K562 (cell line): ENCODE results near the gene CCDC88C. TPM values are rescaled to one million over a fixed set of nuclear protein-coding genes. Genes with fewer than 3 reads are reported as not detected.

Source experiments
- ATAC-seq: fragments of 200-7000 bp; cut with Tn5 transposase; 3 replicates; pipeline ENCODE4 v1.9.1; 2020; ENCODE audit warnings: moderate library complexity
- BruUV-seq: library from RNA; stranded (reverse); fragments of 400-500 nt; replicated peaks from 2 replicates; lab custom pipeline; 2021; lab: Mats Ljungman, UMichigan
- CTCF ChIA-PET: fragments of 300-600 bp; formaldehyde crosslinking; extraction: SDS; loops from one replicate; lab custom pipeline; 2021; ENCODE audit warnings: low intra/inter-chr PET ratio; lab: Yijun Ruan, JAX
- POLR2A ChIA-PET: fragments of 300-600, 350-650 bp; sonication (Branson Sonifier 250); formaldehyde crosslinking; extraction: SDS; loops from one replicate; lab custom pipeline; 2021; ENCODE audit warnings: antibody characterized with exemption, inconsistent platforms; lab: Yijun Ruan, JAX
- DNase-seq, 4 experiments: peaks; one replicate each; pipeline versions ENCODE4 v3.0.0 to v3.0.0-alpha.2; 2011 to 2018; ENCODE audit warnings: low spot score in 3 of 4, mixed read lengths in 3 of 4; ENCODE audit errors: extremely low read depth in 1 of 4
- FAIRE-seq: peaks from 2 replicates; lab custom pipeline; 2011; peaks lifted over from hg19 to GRCh38; lab: Jason Lieb, UNC
- H2AFZ ChIP-seq: 2 replicates; pipeline ENCODE4 v1.6.0; 2011; ENCODE audit warnings: low read depth, low read length, control low read depth, inconsistent platforms
- H3K27ac ChIP-seq: fragments of 200-600 bp; 3 replicates; pipeline ENCODE4 v1.8.0; 2011; ENCODE audit warnings: low read depth, mild to moderate bottlenecking, control low read depth, inconsistent platforms, low read length, moderate library complexity, mixed read lengths; ENCODE audit errors: extremely low read depth
- H3K27me3 ChIP-seq, 2 experiments: fragments of 300-600 bp in 1 of 2; 2 replicates in 1 of 2; 3 replicates in 1 of 2; pipeline versions ENCODE4 v1.6.0 to v1.8.0; 2011; ENCODE audit warnings: inconsistent platforms in 2 of 2, low read length in 2 of 2, mild to moderate bottlenecking in 1 of 2, mixed read lengths in 1 of 2, moderate library complexity in 1 of 2; ENCODE audit not compliant: control insufficient read depth in 2 of 2, insufficient read depth in 2 of 2
- H3K36me3 ChIP-seq: fragments of 300-600 bp; 3 replicates; pipeline ENCODE4 v1.8.0; 2011; ENCODE audit warnings: mild to moderate bottlenecking, low read length, inconsistent platforms; ENCODE audit not compliant: control insufficient read depth, insufficient read depth
- H3K4me1 ChIP-seq, 2 experiments: fragments of 200-600 bp in 1 of 2; replicated peaks in 1 of 2; 2 replicates in 1 of 2; 3 replicates in 1 of 2; pipeline versions ENCODE4 v1.5.1 to v1.8.0; 2011; ENCODE audit warnings: inconsistent platforms in 2 of 2, low read length in 2 of 2, mild to moderate bottlenecking in 1 of 2, mixed read lengths in 1 of 2, moderate library complexity in 1 of 2; ENCODE audit not compliant: control insufficient read depth in 2 of 2, insufficient read depth in 2 of 2
- H3K4me2 ChIP-seq: 2 replicates; pipeline ENCODE4 v1.6.1; 2011; ENCODE audit warnings: low read length, control low read depth, inconsistent platforms, mixed read lengths; ENCODE audit not compliant: insufficient read depth
- H3K4me3 ChIP-seq: fragments of 200-600 bp; sonication (generic), shearing (Covaris generic); 2 replicates; pipeline ENCODE4 v1.5.1; 2016; ENCODE audit warnings: control low read depth, inconsistent platforms
- H3K79me2 ChIP-seq: fragments of 200-600 bp; 3 replicates; pipeline ENCODE4 v1.8.0; 2011; ENCODE audit warnings: low read length, inconsistent platforms; ENCODE audit not compliant: control insufficient read depth, insufficient read depth
- H3K9ac ChIP-seq, 2 experiments: 2 replicates each; pipeline versions ENCODE4 v1.6.0 to v1.6.1; 2011; ENCODE audit warnings: low read depth in 2 of 2, low read length in 2 of 2, control low read depth in 1 of 2, inconsistent platforms in 1 of 2, mild to moderate bottlenecking in 1 of 2, mixed read lengths in 1 of 2; ENCODE audit not compliant: insufficient read depth in 1 of 2
- H3K9me1 ChIP-seq: one replicate; pipeline ENCODE4 v1.6.0; 2011; ENCODE audit warnings: inconsistent platforms, mild to moderate bottlenecking, low read length, moderate library complexity; ENCODE audit not compliant: control insufficient read depth, insufficient read depth
- H3K9me3 ChIP-seq: replicated peaks from 2 replicates; pipeline ENCODE4 v1.5.1; 2011; ENCODE audit warnings: low read depth, low read length, inconsistent platforms; ENCODE audit not compliant: control insufficient read depth, insufficient read depth
- H4K20me1 ChIP-seq: replicated peaks from 2 replicates; pipeline ENCODE4 v1.6.1; 2011; ENCODE audit warnings: low read length, inconsistent platforms, mixed read lengths; ENCODE audit not compliant: control insufficient read depth, insufficient read depth
- GABPB1 ChIP-seq: sonication (generic); formaldehyde crosslinking; IDR thresholded peaks from 2 replicates; pipeline ENCODE4 v1.8.0; 2022; ENCODE audit warnings: mild to moderate bottlenecking, missing genetic modification reagents
- HDAC2 ChIP-seq: fragments of 450-650 bp; IDR thresholded peaks from 2 replicates; pipeline ENCODE4 v1.6.1; 2016; ENCODE audit warnings: mild to moderate bottlenecking
- PTRF ChIP-seq: fragments of 450-650 bp; IDR thresholded peaks from 2 replicates; pipeline ENCODE4 v1.6.1; 2016; ENCODE audit warnings: mild to moderate bottlenecking, missing genetic modification characterization, missing compliant biosample characterization
- SMARCB1 ChIP-seq: IDR thresholded peaks from 2 replicates; pipeline ENCODE4 v1.6.1; 2011; ENCODE audit warnings: improper control_type of control experiment, low read depth; ENCODE audit not compliant: insufficient read length
- ZNF121 ChIP-seq: sonication (generic); formaldehyde crosslinking; conservative IDR thresholded peaks from 2 replicates; pipeline ENCODE4 v1.8.0; 2022; ENCODE audit warnings: missing genetic modification reagents
- ZNF133 ChIP-seq: fragments of 250-450 bp; sonication (Bioruptor Pico); IDR thresholded peaks from 2 replicates; pipeline ENCODE4 v1.4.0; 2020; ENCODE audit warnings: mild to moderate bottlenecking
- whole genome bisulfite sequencing: fragments of 100-300 bp; shearing (Covaris generic); methylation state at CpG from one replicate; pipeline ENCODE4 v1.1.6; 2016; ENCODE audit warnings: low coverage, mixed read lengths; ENCODE audit not compliant: insufficient coverage; ENCODE audit errors: missing lambda C conversion rate; 5-methylcytosine and 5-hydroxymethylcytosine counted together
- in situ Hi-C: fragments of 300-500 bp; cut with MboI; formaldehyde crosslinking; loops from 4 replicates; pipeline ENCODE4 v1.15.0; 2018; ENCODE audit warnings: inconsistent platforms, mixed read lengths
- intact Hi-C: fragments of 100-400 bp; cut with micrococcal nuclease; formaldehyde crosslinking; loops from 2 replicates; pipeline ENCODE4 v1.14.2; 2022
- polyA plus RNA-seq, 8 experiments: library from polyadenylated mRNA; depleted of rRNA in 4 of 8; stranded (reverse) in 5 of 8; unstranded in 3 of 8; fragments of >200 nt; fragmentation: Nextera tagmentation in 2 of 8; fragmentation: Illumina TruSeq in 1 of 8; extraction: Ambion mirVana in 2 of 8; extraction: Trizol in 1 of 8; gene quantifications; 2 replicates each; pipeline versions ENCODE4 v1.2.1 to v1.2.3, GENCODE V29; 2011 to 2014; ENCODE audit warnings: inconsistent platforms in 1 of 8, missing spikeins in 1 of 8
- total RNA-seq, 7 experiments: library from RNA; depleted of rRNA in 6 of 7; stranded (reverse); fragments of >200 nt in 6 of 7; fragmentation: Illumina TruSeq in 2 of 7; extraction: Trizol in 2 of 7; gene quantifications; 2 replicates each; pipeline versions ENCODE4 v1.2.1 to v1.2.3, GENCODE V29; 2011 to 2021; ENCODE audit warnings: low replicate concordance in 1 of 7
- TF ChIP-seq, protein P1 (sequence below): fragments of 250-450 bp; sonication (Bioruptor Pico); IDR thresholded peaks from 2 replicates; pipeline ENCODE4 v1.5.1; 2021; ENCODE audit warnings: mild to moderate bottlenecking
- TF ChIP-seq, protein P2 (sequence below): fragments of 250-450 bp; sonication (Bioruptor Pico); IDR thresholded peaks from 2 replicates; pipeline ENCODE4 v1.8.0; 2022; ENCODE audit warnings: inconsistent platforms
- TF ChIP-seq, protein P3 (sequence below): sonication (generic); formaldehyde crosslinking; IDR thresholded peaks from 2 replicates; pipeline ENCODE4 v1.8.1; 2023; ENCODE audit warnings: mild to moderate bottlenecking, missing genetic modification reagents, moderate library complexity

The CCDC88C gene
- total and polyA plus RNA-seq, 9 of the 15 experiments (the other 6 are each of a cell fraction or from before 2014, with no cell fraction given) = 0.62 to 22.5 (median 10.7) TPM

DNA sequence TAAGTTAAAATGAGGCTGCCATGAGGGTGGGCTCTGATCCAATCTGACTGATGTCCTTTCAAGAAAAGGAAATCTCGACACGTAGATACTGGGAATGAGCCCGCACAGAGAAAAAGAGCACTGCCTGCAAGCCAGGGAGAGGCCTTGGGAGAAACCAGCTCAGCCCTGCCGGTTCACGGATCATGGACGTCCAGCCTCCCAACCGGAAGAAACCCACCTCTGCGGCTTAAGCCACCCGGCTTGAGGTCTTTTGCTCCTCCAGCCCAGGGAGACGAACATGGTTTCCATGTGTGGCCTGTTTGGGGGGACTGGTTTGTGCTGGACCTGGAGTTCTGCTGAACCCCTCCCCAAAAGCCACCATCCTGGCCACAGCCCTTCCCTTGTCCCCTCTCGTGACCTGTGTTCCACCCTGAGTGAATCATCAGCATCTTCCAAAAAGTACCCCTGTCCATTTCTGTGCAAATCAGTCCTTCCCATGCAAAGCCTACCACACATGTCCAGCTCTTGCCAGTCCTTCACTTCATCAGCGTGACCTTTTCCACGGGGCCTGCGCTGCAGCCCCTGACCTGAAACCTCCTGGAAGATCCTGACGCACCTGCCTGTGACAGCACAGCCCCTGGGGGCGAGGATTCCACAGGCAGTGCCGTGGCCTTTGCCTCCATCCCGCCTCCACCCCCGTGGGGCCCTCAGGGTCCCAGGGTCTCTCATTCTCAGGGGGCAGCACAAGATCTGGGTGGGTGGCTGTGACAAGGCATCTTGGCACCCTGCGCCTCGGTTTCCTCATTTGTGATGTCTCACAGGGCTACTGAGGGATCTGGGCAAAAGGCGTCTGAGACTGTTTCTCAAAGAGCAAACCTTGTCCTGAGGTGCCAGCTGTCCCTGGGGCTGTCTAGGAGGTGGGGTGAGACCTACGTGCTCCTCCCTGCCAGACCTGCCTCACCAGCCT is 121.5 kb downstream of the CCDC88C start:
- in situ Hi-C loops (no loop called here), intact Hi-C loops (no loop called here)
- CTCF ChIA-PET = no interaction called here
- TF ChIP-seq HDAC2 (no peak), ZNF133 (CRISPR knock-in tag) (no peak), PTRF (no peak)
- DNase-seq = no peak
- H3K36me3 ChIP-seq = peaks cover 50% of the 10 kb centered on the region; the same call in 2 of the 3 replicates
- H3K4me3 ChIP-seq = no peak overlapping the region
- no peak overlapping the region for H3K9ac ChIP-seq
- POLR2A ChIA-PET = no interaction called here
- no peaks in the 10 kb centered on the region for H3K9me3 ChIP-seq
- no peaks in the 10 kb centered on the region for H3K9me1 ChIP-seq
- WGBS = 95% methylated on average over 11 of the region's 23 CpGs
- no peak overlapping the region for H3K27ac ChIP-seq
- peaks cover 0 to 4% of the 10 kb centered on the region in 2 experiments; a peak in 1 of 5 replicates for H3K4me1 ChIP-seq
- H3K27me3 ChIP-seq = no peaks in the 10 kb centered on the region
- H3K79me2 ChIP-seq = no peaks in the 10 kb centered on the region
- BruUV-seq = no TSS peak
- ATAC-seq = no peak
- FAIRE-seq = no peak
- no peaks in the 10 kb centered on the region for H4K20me1 ChIP-seq
- H3K4me2 ChIP-seq = no peak overlapping the region
- H2AFZ ChIP-seq = no peak overlapping the region

DNA sequence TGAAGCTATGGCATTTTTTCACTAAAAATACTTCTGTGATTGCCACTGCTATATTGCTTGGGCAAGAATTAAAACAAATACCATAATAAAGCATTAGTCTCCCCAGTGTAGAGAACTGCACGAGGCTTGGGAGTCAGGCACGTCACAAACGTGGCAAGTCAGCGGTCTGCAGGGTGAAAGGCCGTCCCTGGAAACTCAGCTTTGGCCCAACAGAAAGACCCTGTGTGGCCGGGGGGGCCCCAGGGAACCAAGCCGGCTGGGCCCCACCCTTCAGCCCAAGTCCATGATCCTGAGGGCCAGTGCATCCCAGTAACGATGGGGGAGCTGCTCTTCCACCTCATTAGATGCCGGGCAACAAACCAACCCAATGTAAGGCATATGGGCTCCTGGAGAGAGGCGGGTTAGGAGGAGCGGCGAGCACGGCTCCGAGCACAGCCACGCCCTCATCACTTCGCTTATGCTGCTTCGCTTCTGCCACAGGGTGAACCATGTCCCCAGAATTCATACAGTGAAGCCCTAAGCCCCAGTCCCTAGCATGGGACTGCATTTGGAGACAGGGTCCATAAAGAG is 122.3 kb downstream of the CCDC88C start:
- DNase-seq (no peak), FAIRE-seq (no peak), ATAC-seq (no peak)
- BruUV-seq = no TSS peak
- H3K36me3 ChIP-seq = peaks cover 52% of the 10 kb centered on the region; the same call in 2 of the 3 replicates
- intact Hi-C loops (no loop called here), in situ Hi-C loops (no loop called here)
- H3K4me1 ChIP-seq = peaks cover 0 to 4% of the 10 kb centered on the region in 2 experiments; a peak in 1 of 5 replicates
- H3K9me1 ChIP-seq = no peaks in the 10 kb centered on the region
- H4K20me1 ChIP-seq = no peaks in the 10 kb centered on the region
- ChIA-PET POLR2A (interaction anchor here (0.7 kb wide), 1 partner anchor 21 kb away, joined by 3 read pairs; no protein-coding TSS in a partner anchor), CTCF (no interaction called here)
- no peak overlapping the region for H2AFZ ChIP-seq
- H3K4me3 ChIP-seq = no peak overlapping the region
- WGBS = 94% methylated on average over 13 of the region's 17 CpGs
- H3K9me3 ChIP-seq = no peaks in the 10 kb centered on the region
- no peak overlapping the region for H3K4me2 ChIP-seq
- H3K79me2 ChIP-seq = no peaks in the 10 kb centered on the region
- H3K27me3 ChIP-seq = no peaks in the 10 kb centered on the region
- H3K27ac ChIP-seq = no peak overlapping the region
- H3K9ac ChIP-seq = no peak overlapping the region
- TF ChIP-seq GABPB1 (CRISPR knock-in tag) (no peak), ZNF121 (CRISPR knock-in tag) (no peak), SMARCB1 (no peak)
- TF ChIP-seq, protein P1, sequence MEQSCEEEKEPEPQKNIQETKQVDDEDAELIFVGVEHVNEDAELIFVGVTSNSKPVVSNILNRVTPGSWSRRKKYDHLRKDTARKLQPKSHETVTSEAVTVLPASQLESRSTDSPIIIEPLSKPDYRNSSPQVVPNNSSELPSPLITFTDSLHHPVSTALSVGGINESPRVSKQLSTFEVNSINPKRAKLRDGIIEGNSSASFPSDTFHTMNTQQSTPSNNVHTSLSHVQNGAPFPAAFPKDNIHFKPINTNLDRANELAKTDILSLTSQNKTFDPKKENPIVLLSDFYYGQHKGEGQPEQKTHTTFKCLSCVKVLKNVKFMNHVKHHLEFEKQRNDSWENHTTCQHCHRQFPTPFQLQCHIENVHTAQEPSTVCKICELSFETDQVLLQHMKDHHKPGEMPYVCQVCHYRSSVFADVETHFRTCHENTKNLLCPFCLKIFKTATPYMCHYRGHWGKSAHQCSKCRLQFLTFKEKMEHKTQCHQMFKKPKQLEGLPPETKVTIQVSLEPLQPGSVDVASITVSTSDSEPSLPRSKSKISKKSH (CRISPR knock-in tag) = no peak
- TF ChIP-seq, protein P2, sequence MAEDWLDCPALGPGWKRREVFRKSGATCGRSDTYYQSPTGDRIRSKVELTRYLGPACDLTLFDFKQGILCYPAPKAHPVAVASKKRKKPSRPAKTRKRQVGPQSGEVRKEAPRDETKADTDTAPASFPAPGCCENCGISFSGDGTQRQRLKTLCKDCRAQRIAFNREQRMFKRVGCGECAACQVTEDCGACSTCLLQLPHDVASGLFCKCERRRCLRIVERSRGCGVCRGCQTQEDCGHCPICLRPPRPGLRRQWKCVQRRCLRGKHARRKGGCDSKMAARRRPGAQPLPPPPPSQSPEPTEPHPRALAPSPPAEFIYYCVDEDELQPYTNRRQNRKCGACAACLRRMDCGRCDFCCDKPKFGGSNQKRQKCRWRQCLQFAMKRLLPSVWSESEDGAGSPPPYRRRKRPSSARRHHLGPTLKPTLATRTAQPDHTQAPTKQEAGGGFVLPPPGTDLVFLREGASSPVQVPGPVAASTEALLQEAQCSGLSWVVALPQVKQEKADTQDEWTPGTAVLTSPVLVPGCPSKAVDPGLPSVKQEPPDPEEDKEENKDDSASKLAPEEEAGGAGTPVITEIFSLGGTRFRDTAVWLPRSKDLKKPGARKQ (CRISPR knock-in tag) = no peak
- TF ChIP-seq, protein P3, sequence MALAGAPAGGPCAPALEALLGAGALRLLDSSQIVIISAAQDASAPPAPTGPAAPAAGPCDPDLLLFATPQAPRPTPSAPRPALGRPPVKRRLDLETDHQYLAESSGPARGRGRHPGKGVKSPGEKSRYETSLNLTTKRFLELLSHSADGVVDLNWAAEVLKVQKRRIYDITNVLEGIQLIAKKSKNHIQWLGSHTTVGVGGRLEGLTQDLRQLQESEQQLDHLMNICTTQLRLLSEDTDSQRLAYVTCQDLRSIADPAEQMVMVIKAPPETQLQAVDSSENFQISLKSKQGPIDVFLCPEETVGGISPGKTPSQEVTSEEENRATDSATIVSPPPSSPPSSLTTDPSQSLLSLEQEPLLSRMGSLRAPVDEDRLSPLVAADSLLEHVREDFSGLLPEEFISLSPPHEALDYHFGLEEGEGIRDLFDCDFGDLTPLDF (CRISPR knock-in tag) = no peak
